HL-60 (cell line): ENCODE results near the gene PELI1.
"Not testable (repeated sequence)": the region's sequence is repeated elsewhere in the genome, so short reads cannot be mapped to it uniquely, and the experiment has no call there.

Experiments used
- POLR2AphosphoS5 ChIP-seq: IDR thresholded peaks from 2 replicates; pipeline ENCODE4 v1.6.1; 2012; ENCODE audit warnings: low read depth
- SPI1 ChIP-seq: IDR thresholded peaks from 2 replicates; pipeline ENCODE4 v1.6.1; 2012; ENCODE audit warnings: low read depth, mild to moderate bottlenecking, borderline replicate concordance
- TF ChIP-seq, protein P1 (sequence below): IDR thresholded peaks from one replicate; pipeline ENCODE4 v1.5.1; 2011; ENCODE audit warnings: low read length, control low read depth, inconsistent platforms; ENCODE audit not compliant: insufficient read depth
- TF ChIP-seq, protein P2 (sequence below): IDR thresholded peaks from 2 replicates; pipeline ENCODE4 v1.6.1; 2012; ENCODE audit warnings: low read depth; ENCODE audit not compliant: insufficient replicate concordance

DNA sequence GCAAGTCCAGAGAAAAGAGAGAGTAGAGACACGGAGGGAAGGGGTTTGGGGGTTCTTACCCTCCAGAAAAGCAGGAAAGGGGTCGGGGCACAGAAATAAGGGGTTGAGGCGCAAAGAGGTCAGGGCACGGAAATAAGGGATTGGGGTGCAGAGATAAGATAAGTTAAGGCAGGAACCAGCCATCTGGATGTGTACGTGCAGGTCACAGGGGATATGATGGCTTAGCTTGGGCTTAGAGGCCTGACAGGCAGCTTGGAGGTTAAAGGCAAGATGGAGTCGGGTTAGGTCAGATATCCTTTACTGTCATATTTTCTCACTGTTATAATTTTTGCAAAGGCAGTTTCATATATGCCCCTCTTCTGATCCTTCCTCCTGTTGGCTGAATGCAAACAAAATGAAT is 64.5 kb downstream of the PELI1 start:
- not testable (repeated sequence) for TF ChIP-seq SPI1, POLR2AphosphoS5
- TF ChIP-seq, protein P1, sequence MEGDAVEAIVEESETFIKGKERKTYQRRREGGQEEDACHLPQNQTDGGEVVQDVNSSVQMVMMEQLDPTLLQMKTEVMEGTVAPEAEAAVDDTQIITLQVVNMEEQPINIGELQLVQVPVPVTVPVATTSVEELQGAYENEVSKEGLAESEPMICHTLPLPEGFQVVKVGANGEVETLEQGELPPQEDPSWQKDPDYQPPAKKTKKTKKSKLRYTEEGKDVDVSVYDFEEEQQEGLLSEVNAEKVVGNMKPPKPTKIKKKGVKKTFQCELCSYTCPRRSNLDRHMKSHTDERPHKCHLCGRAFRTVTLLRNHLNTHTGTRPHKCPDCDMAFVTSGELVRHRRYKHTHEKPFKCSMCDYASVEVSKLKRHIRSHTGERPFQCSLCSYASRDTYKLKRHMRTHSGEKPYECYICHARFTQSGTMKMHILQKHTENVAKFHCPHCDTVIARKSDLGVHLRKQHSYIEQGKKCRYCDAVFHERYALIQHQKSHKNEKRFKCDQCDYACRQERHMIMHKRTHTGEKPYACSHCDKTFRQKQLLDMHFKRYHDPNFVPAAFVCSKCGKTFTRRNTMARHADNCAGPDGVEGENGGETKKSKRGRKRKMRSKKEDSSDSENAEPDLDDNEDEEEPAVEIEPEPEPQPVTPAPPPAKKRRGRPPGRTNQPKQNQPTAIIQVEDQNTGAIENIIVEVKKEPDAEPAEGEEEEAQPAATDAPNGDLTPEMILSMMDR, result not testable (repeated sequence)
- TF ChIP-seq, protein P2, sequence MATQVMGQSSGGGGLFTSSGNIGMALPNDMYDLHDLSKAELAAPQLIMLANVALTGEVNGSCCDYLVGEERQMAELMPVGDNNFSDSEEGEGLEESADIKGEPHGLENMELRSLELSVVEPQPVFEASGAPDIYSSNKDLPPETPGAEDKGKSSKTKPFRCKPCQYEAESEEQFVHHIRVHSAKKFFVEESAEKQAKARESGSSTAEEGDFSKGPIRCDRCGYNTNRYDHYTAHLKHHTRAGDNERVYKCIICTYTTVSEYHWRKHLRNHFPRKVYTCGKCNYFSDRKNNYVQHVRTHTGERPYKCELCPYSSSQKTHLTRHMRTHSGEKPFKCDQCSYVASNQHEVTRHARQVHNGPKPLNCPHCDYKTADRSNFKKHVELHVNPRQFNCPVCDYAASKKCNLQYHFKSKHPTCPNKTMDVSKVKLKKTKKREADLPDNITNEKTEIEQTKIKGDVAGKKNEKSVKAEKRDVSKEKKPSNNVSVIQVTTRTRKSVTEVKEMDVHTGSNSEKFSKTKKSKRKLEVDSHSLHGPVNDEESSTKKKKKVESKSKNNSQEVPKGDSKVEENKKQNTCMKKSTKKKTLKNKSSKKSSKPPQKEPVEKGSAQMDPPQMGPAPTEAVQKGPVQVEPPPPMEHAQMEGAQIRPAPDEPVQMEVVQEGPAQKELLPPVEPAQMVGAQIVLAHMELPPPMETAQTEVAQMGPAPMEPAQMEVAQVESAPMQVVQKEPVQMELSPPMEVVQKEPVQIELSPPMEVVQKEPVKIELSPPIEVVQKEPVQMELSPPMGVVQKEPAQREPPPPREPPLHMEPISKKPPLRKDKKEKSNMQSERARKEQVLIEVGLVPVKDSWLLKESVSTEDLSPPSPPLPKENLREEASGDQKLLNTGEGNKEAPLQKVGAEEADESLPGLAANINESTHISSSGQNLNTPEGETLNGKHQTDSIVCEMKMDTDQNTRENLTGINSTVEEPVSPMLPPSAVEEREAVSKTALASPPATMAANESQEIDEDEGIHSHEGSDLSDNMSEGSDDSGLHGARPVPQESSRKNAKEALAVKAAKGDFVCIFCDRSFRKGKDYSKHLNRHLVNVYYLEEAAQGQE, result not testable (repeated sequence)
